PC-9 (cell line): ENCODE measurements around the gene CELSR2. TPM values are rescaled to one million over a fixed set of nuclear protein-coding genes. Genes with fewer than 3 reads are reported as not detected.

Experiments
- BruUV-seq: library from RNA; stranded (reverse); fragments of 400-500 nt; replicated peaks from 2 replicates; lab custom pipeline; 2021; lab: Mats Ljungman, UMichigan
- CTCF ChIA-PET: fragments of 300-600 bp; sonication (Branson Sonifier 250); formaldehyde crosslinking; loops from one replicate; lab custom pipeline; 2022; ENCODE audit warnings: antibody characterized with exemption; lab: Charles Lee
- POLR2A ChIA-PET: fragments of 300-600 bp; sonication (Branson Sonifier 250); formaldehyde crosslinking; loops from one replicate; lab custom pipeline; 2022; ENCODE audit warnings: antibody characterized with exemption; ENCODE audit not compliant: unreplicated experiment; lab: Charles Lee
- DNase-seq, 2 experiments: peaks; one replicate each; pipeline versions ENCODE4 v3.0.0 to v3.0.0-alpha.2; 2015 to 2022; ENCODE audit warnings: mixed read lengths in 1 of 2
- H2AFZ ChIP-seq: fragments of 200-600 bp; sonication (generic); 2 replicates; pipeline ENCODE4 v1.8.1; 2017; ENCODE audit warnings: antibody characterized with exemption
- H3F3A ChIP-seq: fragments of 200-600 bp; sonication (generic); 2 replicates; pipeline ENCODE4 v1.8.1; 2017; ENCODE audit warnings: antibody characterized with exemption, mild to moderate bottlenecking, low read depth; ENCODE audit not compliant: insufficient read depth
- H3K27ac ChIP-seq: fragments of 200-600 bp; sonication (generic); 2 replicates; pipeline ENCODE4 v1.6.1; 2016; ENCODE audit warnings: mixed run types
- H3K27me3 ChIP-seq: fragments of 200-600 bp; sonication (generic); 2 replicates; pipeline ENCODE4 v1.6.1; 2016; ENCODE audit warnings: low read depth, mixed run types; ENCODE audit not compliant: insufficient read depth
- H3K36me3 ChIP-seq: fragments of 200-600 bp; sonication (generic); 2 replicates; pipeline ENCODE4 v1.6.1; 2016; ENCODE audit warnings: low read depth, mixed run types
- H3K4me1 ChIP-seq: fragments of 200-600 bp; sonication (generic); replicated peaks from 2 replicates; pipeline ENCODE4 v1.6.1; 2016; ENCODE audit warnings: mixed run types; ENCODE audit not compliant: insufficient read depth
- H3K4me2 ChIP-seq: fragments of 200-600 bp; sonication (generic); 2 replicates; pipeline ENCODE4 v1.6.1; 2017; ENCODE audit warnings: mixed run types
- H3K4me3 ChIP-seq: fragments of 200-600 bp; sonication (generic); 2 replicates; pipeline ENCODE4 v1.6.1; 2016; ENCODE audit warnings: mixed run types
- H3K79me2 ChIP-seq: fragments of 200-600 bp; sonication (generic); 2 replicates; pipeline ENCODE4 v1.6.1; 2017; ENCODE audit warnings: low read depth, mixed run types
- H3K9me2 ChIP-seq: fragments of 200-600 bp; sonication (generic); 2 replicates; pipeline ENCODE4 v1.8.1; 2017; ENCODE audit warnings: mild to moderate bottlenecking; ENCODE audit not compliant: insufficient read depth
- H3K9me3 ChIP-seq: fragments of 200-600 bp; sonication (generic); 2 replicates; pipeline ENCODE4 v1.8.1; 2016; ENCODE audit warnings: low read depth; ENCODE audit not compliant: insufficient read depth
- H4K20me1 ChIP-seq: fragments of 200-600 bp; sonication (generic); 2 replicates; pipeline ENCODE4 v1.8.1; 2017; ENCODE audit not compliant: insufficient read depth
- EZH2 ChIP-seq: fragments of 200-600 bp; sonication (generic); IDR thresholded peaks from 2 replicates; pipeline ENCODE4 v1.8.0; 2017; ENCODE audit warnings: antibody characterized with exemption, low read depth
- intact Hi-C: fragments of 100-400 bp; cut with micrococcal nuclease; formaldehyde crosslinking; loops from one replicate; pipeline ENCODE4 v1.10.0; 2022; ENCODE audit not compliant: unreplicated experiment
- total RNA-seq: library from RNA; stranded (reverse); gene quantifications from 2 replicates; pipeline ENCODE4 v1.2.3, GENCODE V29; 2021
- TF ChIP-seq, protein P1 (sequence below): fragments of 200-600 bp; sonication (generic); conservative IDR thresholded peaks from 2 replicates; pipeline ENCODE4 v1.6.1; 2017; ENCODE audit warnings: mixed run types, antibody characterized with exemption, mild to moderate bottlenecking, moderate library complexity

CELSR2 gene
- total RNA-seq, 1 experiment from 2014 or later = 19.5 TPM

- no peaks in the 10 kb centered on the region for H3K9me2 ChIP-seq
- no peaks in the 10 kb centered on the region for H3K27me3 ChIP-seq
- peaks cover 13% of the 10 kb centered on the region for H3K4me1 ChIP-seq
- H3F3A ChIP-seq = no peaks in the 10 kb centered on the region
- ChIA-PET CTCF (no interaction called here), POLR2A (no interaction called here)
- TF ChIP-seq, protein P1, sequence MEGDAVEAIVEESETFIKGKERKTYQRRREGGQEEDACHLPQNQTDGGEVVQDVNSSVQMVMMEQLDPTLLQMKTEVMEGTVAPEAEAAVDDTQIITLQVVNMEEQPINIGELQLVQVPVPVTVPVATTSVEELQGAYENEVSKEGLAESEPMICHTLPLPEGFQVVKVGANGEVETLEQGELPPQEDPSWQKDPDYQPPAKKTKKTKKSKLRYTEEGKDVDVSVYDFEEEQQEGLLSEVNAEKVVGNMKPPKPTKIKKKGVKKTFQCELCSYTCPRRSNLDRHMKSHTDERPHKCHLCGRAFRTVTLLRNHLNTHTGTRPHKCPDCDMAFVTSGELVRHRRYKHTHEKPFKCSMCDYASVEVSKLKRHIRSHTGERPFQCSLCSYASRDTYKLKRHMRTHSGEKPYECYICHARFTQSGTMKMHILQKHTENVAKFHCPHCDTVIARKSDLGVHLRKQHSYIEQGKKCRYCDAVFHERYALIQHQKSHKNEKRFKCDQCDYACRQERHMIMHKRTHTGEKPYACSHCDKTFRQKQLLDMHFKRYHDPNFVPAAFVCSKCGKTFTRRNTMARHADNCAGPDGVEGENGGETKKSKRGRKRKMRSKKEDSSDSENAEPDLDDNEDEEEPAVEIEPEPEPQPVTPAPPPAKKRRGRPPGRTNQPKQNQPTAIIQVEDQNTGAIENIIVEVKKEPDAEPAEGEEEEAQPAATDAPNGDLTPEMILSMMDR = no peak
- TF ChIP-seq EZH2 = no peak
- no TSS peak for BruUV-seq
- H2AFZ ChIP-seq = no peak overlapping the region
- no peaks in the 10 kb centered on the region for H3K36me3 ChIP-seq
- H3K9me3 ChIP-seq = no peaks in the 10 kb centered on the region
- H3K4me3 ChIP-seq = no peak overlapping the region
- no peak overlapping the region for H3K4me2 ChIP-seq
- H4K20me1 ChIP-seq = no peaks in the 10 kb centered on the region
- DNase-seq = no peak
- H3K79me2 ChIP-seq = no peaks in the 10 kb centered on the region
- no peak overlapping the region for H3K27ac ChIP-seq
- intact Hi-C loops = no loop called here
Observed at GRCh38 chr1:109208394-109208793, 40.9 kb upstream of the CELSR2 start.

DNA sequence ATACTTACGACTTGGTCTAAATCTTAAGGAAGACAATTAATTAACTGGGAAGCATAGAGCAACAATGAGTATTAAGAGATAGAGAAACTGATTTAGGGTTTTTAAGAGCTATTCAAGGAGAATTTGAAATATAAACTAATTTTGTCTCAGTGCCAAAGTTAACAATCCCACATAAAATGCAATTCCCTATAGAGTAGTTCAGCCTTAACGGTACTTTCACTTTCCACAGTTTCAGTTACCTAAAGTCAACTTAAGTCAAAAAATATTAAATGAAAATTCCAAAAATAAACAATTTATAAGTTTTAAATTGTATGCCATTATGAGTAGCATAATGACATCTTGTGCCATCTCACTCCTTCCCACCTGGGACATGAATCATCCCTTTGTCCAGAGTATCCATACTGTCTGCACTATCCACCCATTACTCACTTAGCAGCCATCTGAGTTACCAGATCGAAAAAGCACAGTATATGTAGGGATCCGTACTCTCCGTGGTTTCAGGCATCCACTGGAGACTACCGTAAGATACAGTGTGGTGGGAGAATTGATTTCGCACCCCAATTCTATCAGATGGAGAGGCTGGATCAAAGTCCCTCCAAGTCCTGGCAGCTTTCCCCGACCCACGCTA is 40.4 kb upstream of the CELSR2 start:
- H2AFZ ChIP-seq = no peak overlapping the region
- TF ChIP-seq EZH2 = no peak
- TF ChIP-seq, protein P1 = no peak
- no peaks in the 10 kb centered on the region for H4K20me1 ChIP-seq
- ChIA-PET POLR2A (no interaction called here), CTCF (no interaction called here)
- H3K9me2 ChIP-seq = no peaks in the 10 kb centered on the region
- H3K79me2 ChIP-seq = peaks cover 2% of the 10 kb centered on the region
- no peaks in the 10 kb centered on the region for H3F3A ChIP-seq
- no peaks in the 10 kb centered on the region for H3K9me3 ChIP-seq
- intact Hi-C loops = no loop called here
- H3K4me2 ChIP-seq = no peak overlapping the region
- peaks cover 14% of the 10 kb centered on the region for H3K4me1 ChIP-seq
- no peak overlapping the region for H3K4me3 ChIP-seq
- no peaks in the 10 kb centered on the region for H3K36me3 ChIP-seq
- no peak for DNase-seq
- BruUV-seq = no TSS peak
- H3K27ac ChIP-seq = no peak overlapping the region
- no peaks in the 10 kb centered on the region for H3K27me3 ChIP-seq

GRCh38 chr1:109210058-109210457 is 39.3 kb upstream of the CELSR2 start:
- no peak overlapping the region for H3K4me3 ChIP-seq
- H3K79me2 ChIP-seq = peaks cover 13% of the 10 kb centered on the region
- no peaks in the 10 kb centered on the region for H4K20me1 ChIP-seq
- H3K27ac ChIP-seq = no peak overlapping the region
- intact Hi-C loops = no loop called here
- ChIA-PET POLR2A (no interaction called here), CTCF (no interaction called here)
- H3K4me2 ChIP-seq = no peak overlapping the region
- peak in 1 of 2 experiments; percentile 16 for DNase-seq
- H3K27me3 ChIP-seq = no peaks in the 10 kb centered on the region
- H3K4me1 ChIP-seq = peaks cover 14% of the 10 kb centered on the region
- no peak overlapping the region for H2AFZ ChIP-seq
- no TSS peak for BruUV-seq
- no peaks in the 10 kb centered on the region for H3K9me2 ChIP-seq
- H3K9me3 ChIP-seq = no peaks in the 10 kb centered on the region
- TF ChIP-seq EZH2 = no peak
- TF ChIP-seq, protein P1 = no peak
- H3F3A ChIP-seq = no peaks in the 10 kb centered on the region; the same call in 1 of the 2 replicates
- peaks cover 5% of the 10 kb centered on the region for H3K36me3 ChIP-seq
